ENCODE data around the gene HIVEP3.

- TF ChIP-seq CTCF (IDR thresholded peaks at IDR 0.05) (no peak), POLR2A (IDR thresholded peaks at IDR 0.05) (no peak)
Observed at GRCh38 chr1:41714638-41715389, 203.9 kb downstream of the HIVEP3 start.
